SK-N-SH (cell line): Measurements from ENCODE around the gene DOK4. TPM values are rescaled to one million over a fixed set of nuclear protein-coding genes. Genes with fewer than 3 reads are reported as not detected.

Experiments used
- CTCF ChIA-PET: fragments of 300-600, 350-600 bp; formaldehyde crosslinking; extraction: SDS; loops from one replicate; lab custom pipeline; 2021; lab: Yijun Ruan, JAX
- POLR2A ChIA-PET: fragments of 350-600 bp; sonication (Branson Sonifier 250); formaldehyde crosslinking; extraction: SDS; loops from one replicate; lab custom pipeline; 2020; ENCODE audit warnings: antibody characterized with exemption, inconsistent platforms; lab: Yijun Ruan, JAX
- DNase-seq: peaks from one replicate; pipeline ENCODE4 v3.0.0; 2012
- H2AFZ ChIP-seq: fragments of 200-600 bp; sonication (generic); 2 replicates; pipeline ENCODE4 v1.8.1; 2016; ENCODE audit warnings: antibody characterized with exemption, mild to moderate bottlenecking, low read depth
- H3F3A ChIP-seq: fragments of 200-600 bp; sonication (generic); replicated peaks from 2 replicates; pipeline ENCODE3; 2016; ENCODE audit warnings: antibody characterized with exemption, mild to moderate bottlenecking; ENCODE audit not compliant: insufficient read depth
- H3K27ac ChIP-seq, 2 experiments: fragments of 200-500 bp in 1 of 2; fragments of 200-600 bp in 1 of 2; sonication (Bioruptor generic) in 1 of 2; sonication (generic), shearing (Covaris generic) in 1 of 2; 2 replicates each; pipeline versions ENCODE4 v1.5.1 to v1.6.1; 2014 to 2016; ENCODE audit warnings: low read depth in 2 of 2, inconsistent platforms in 1 of 2, low read length in 1 of 2, mild to moderate bottlenecking in 1 of 2, mixed read lengths in 1 of 2
- H3K27me3 ChIP-seq: fragments of 200-600 bp; sonication (generic), shearing (Covaris generic); 2 replicates; pipeline ENCODE4 v1.6.1; 2016; ENCODE audit warnings: mixed run types; ENCODE audit not compliant: insufficient read depth
- H3K36me3 ChIP-seq, 2 experiments: fragments of 200-500 bp in 1 of 2; fragments of 200-600 bp in 1 of 2; sonication (Bioruptor generic) in 1 of 2; sonication (generic) in 1 of 2; replicated peaks in 1 of 2; 2 replicates each; pipeline versions ENCODE3 to v1.5.1; 2014 to 2016; ENCODE audit warnings: low read length in 1 of 2, mild to moderate bottlenecking in 1 of 2; ENCODE audit not compliant: insufficient read depth in 2 of 2, control insufficient read depth in 1 of 2
- H3K4me1 ChIP-seq, 2 experiments: fragments of 200-500 bp in 1 of 2; fragments of 200-600 bp in 1 of 2; sonication (Bioruptor generic) in 1 of 2; sonication (generic), shearing (Covaris generic) in 1 of 2; 2 replicates each; pipeline versions ENCODE4 v1.5.1 to v1.6.1; 2014 to 2016; ENCODE audit warnings: low read depth in 1 of 2, low read length in 1 of 2, mixed run types in 1 of 2; ENCODE audit not compliant: insufficient read depth in 2 of 2, control insufficient read depth in 1 of 2
- H3K4me2 ChIP-seq: fragments of 200-600 bp; sonication (generic), shearing (Covaris generic); 2 replicates; pipeline ENCODE4 v1.6.1; 2017; ENCODE audit warnings: mixed run types
- H3K4me3 ChIP-seq, 2 experiments: fragments of 200-500 bp in 1 of 2; fragments of 200-600 bp in 1 of 2; sonication (Bioruptor generic) in 1 of 2; sonication (generic), shearing (Covaris generic) in 1 of 2; 2 replicates each; pipeline versions ENCODE4 v1.5.1 to v1.8.1; 2014 to 2016; ENCODE audit warnings: low read depth in 2 of 2, inconsistent platforms in 1 of 2, low read length in 1 of 2, mild to moderate bottlenecking in 1 of 2, mixed read lengths in 1 of 2, moderate library complexity in 1 of 2
- H3K79me2 ChIP-seq: fragments of 200-600 bp; sonication (generic); 2 replicates; pipeline ENCODE4 v1.8.1; 2017; ENCODE audit warnings: mild to moderate bottlenecking; ENCODE audit not compliant: insufficient read depth
- H3K9ac ChIP-seq: fragments of 200-600 bp; sonication (generic); 2 replicates; pipeline ENCODE4 v1.6.1; 2017; ENCODE audit warnings: mixed run types
- H3K9me2 ChIP-seq: fragments of 200-600 bp; sonication (generic); 2 replicates; pipeline ENCODE4 v1.6.1; 2017; ENCODE audit warnings: mixed run types
- H3K9me3 ChIP-seq: fragments of 200-600 bp; sonication (generic); 2 replicates; pipeline ENCODE4 v1.6.1; 2017; ENCODE audit warnings: mixed run types, mild to moderate bottlenecking, moderate library complexity
- H4K20me1 ChIP-seq: fragments of 200-600 bp; sonication (generic); 2 replicates; pipeline ENCODE4 v1.6.1; 2017; ENCODE audit warnings: mild to moderate bottlenecking, mixed run types; ENCODE audit not compliant: insufficient read depth
- CHD2 ChIP-seq: fragments of 150-350 bp; IDR thresholded peaks from 2 replicates; pipeline ENCODE4 v1.6.1; 2018; ENCODE audit warnings: low read length; ENCODE audit not compliant: partially characterized antibody
- ELF1 ChIP-seq: IDR thresholded peaks from 2 replicates; pipeline ENCODE4 v1.4.0; 2012
- EZH2phosphoT487 ChIP-seq: fragments of 200-600 bp; sonication (generic); IDR thresholded peaks from 2 replicates; pipeline ENCODE4 v1.6.1; 2017; ENCODE audit warnings: low read depth, mixed run types, mild to moderate bottlenecking, antibody characterized with exemption, moderate library complexity, borderline replicate concordance
- IRF3 ChIP-seq: fragments of 150-350 bp; IDR thresholded peaks from 2 replicates; pipeline ENCODE4 v1.6.1; 2016; ENCODE audit warnings: mild to moderate bottlenecking, low read depth, low read length
- MXI1 ChIP-seq: IDR thresholded peaks from 2 replicates; pipeline ENCODE4 v1.6.1; 2012; ENCODE audit warnings: mild to moderate bottlenecking, low read depth, low read length, improper control_type of control experiment
- PBX3 ChIP-seq: IDR thresholded peaks from 2 replicates; pipeline ENCODE4; 2012
- TAF1 ChIP-seq: IDR thresholded peaks from 2 replicates; pipeline ENCODE4 v1.6.1; 2012; ENCODE audit warnings: low read depth, mild to moderate bottlenecking, low read length, moderate library complexity, borderline replicate concordance
- USF2 ChIP-seq: fragments of 150-350 bp; IDR thresholded peaks from 2 replicates; pipeline ENCODE4 v1.6.1; 2017; ENCODE audit warnings: antibody characterized with exemption, low read length, low read depth, borderline replicate concordance
- WGBS: methylation state at CpG from one replicate; pipeline ENCODE4 v1.1.6; 2017; ENCODE audit warnings: low lambda C conversion rate; 5-methylcytosine and 5-hydroxymethylcytosine counted together
- polyA plus RNA-seq, 3 experiments: library from polyadenylated mRNA; depleted of rRNA; stranded (reverse); fragments of >200 nt; gene quantifications; 2 replicates each; pipeline ENCODE4 v1.2.3, GENCODE V29; 2012

Gene DOK4
- polyA plus RNA-seq (2012; rRNA removed), result 28.4 and 36.9 TPM in 2 replicates
- 15.8 and 25.8 TPM in 2 replicates for polyA plus RNA-seq (2012; cell fraction: cytosol; rRNA removed)
- polyA plus RNA-seq (2012; cell fraction: nucleus; rRNA removed), result 45.1 and 47.5 TPM in 2 replicates

- H4K20me1 ChIP-seq, result no peaks in the 10 kb centered on the region
- H3K36me3 ChIP-seq, result no peaks in the 10 kb centered on the region
- H3K9me2 ChIP-seq, result no peaks in the 10 kb centered on the region
- ChIA-PET POLR2A (interaction anchor here (1.0 to 10.0 kb wide), 5 partner anchors 13 to 31 kb away, joined by 4 to 152 read pairs (median 10); partner anchors contain the start of gene POLR2C), CTCF (interaction anchor here (0.8 to 21.0 kb wide), 6 partner anchors 9 to 90 kb away, joined by 3 to 354 read pairs (median 5); no protein-coding TSS in a partner anchor)
- peak within 1 kb of the TSS; percentile 64 for H3K9ac ChIP-seq
- H3K4me1 ChIP-seq, result peaks cover 0 to 42% of the 10 kb centered on the region in 2 experiments; a peak in 1 of 4 replicates
- H3K9me3 ChIP-seq, result no peaks in the 10 kb centered on the region
- H3K4me2 ChIP-seq, result peak within 1 kb of the TSS; percentile 97
- TF ChIP-seq TAF1, result no peak
- TF ChIP-seq IRF3, result no peak
- TF ChIP-seq MXI1, result peak; percentile 34; the same call in 1 of the 2 replicates
- TF ChIP-seq ELF1, result no peak
- H3K4me3 ChIP-seq, result peak within 1 kb of the TSS; percentile 67 to 83
- peaks cover 4% of the 10 kb centered on the region for H3F3A ChIP-seq
- H3K79me2 ChIP-seq, result no peaks in the 10 kb centered on the region; the same call in 1 of the 2 replicates
- H3K27me3 ChIP-seq, result no peaks in the 10 kb centered on the region
- DNase-seq, result peak; percentile 98
- H3K27ac ChIP-seq, result peak within 1 kb of the TSS in 1 of 2 experiments; percentile 94; a peak in 2 of 4 replicates
- WGBS, result 4% methylated on average over 23 of the region's 73 CpGs
- peak within 1 kb of the TSS; percentile 89 for H2AFZ ChIP-seq
Measured at GRCh38 chr16:57485916-57486857, at the start of gene DOK4. Gene DOK4 (minus strand): TSS chr16:57486493. CDS start chr16:57479507, 6,986 bp downstream.

GRCh38 chr16:57535680-57536305 is 49.5 kb upstream of the DOK4 start:
- Histone ChIP-seq H3K27ac (peak overlapping the region; percentile 70 to 81), H3K27me3 (no peaks in the 10 kb centered on the region), H3K4me3 (peak overlapping the region; percentile 70 to 90), H3K9me3 (no peaks in the 10 kb centered on the region), H3K79me2 (peaks cover 9% of the 10 kb centered on the region; the same call in 1 of the 2 replicates), H3K9ac (peak overlapping the region; percentile 95), H3K4me2 (peak overlapping the region; percentile 96), H3K4me1 (peaks cover 19 to 41% of the 10 kb centered on the region in 2 experiments; a peak in 3 of 4 replicates), H3K36me3 (peaks cover 0 to 4% of the 10 kb centered on the region in 2 experiments), H3F3A (peaks cover 4% of the 10 kb centered on the region), H3K9me2 (no peaks in the 10 kb centered on the region), H2AFZ (peak overlapping the region; percentile 99), H4K20me1 (no peaks in the 10 kb centered on the region)
- ChIA-PET CTCF (interaction anchor here (0.8 to 3.4 kb wide), 5 partner anchors 10 to 117 kb away, joined by 3 to 27 read pairs (median 4); partner anchors contain the start of gene POLR2C), POLR2A (no interaction called here)
- DNase-seq, result peak; percentile 99
- WGBS, result 6% methylated on average over 13 of the region's 50 CpGs
- TF ChIP-seq USF2 (no peak), EZH2phosphoT487 (no peak), IRF3 (peak; percentile 61), CHD2 (peak; percentile 28), PBX3 (peak; percentile 97), MXI1 (peak; percentile 35; the same call in 1 of the 2 replicates)
